ENCODE results near the gene ZNF195.
"Not testable (repeated sequence)": the region's sequence is repeated elsewhere in the genome, so short reads cannot be mapped to it uniquely, and the experiment has no call there.

The ZNF195 gene

GRCh38 chr11:3402181-3402860, 23.4 kb upstream of the ZNF195 start:
- not testable (repeated sequence) for DNase-seq

- DNase-seq, result not testable (repeated sequence)
These were observed 22.1 kb upstream of the ZNF195 start for GRCh38 chr11:3401052-3401451.

- DNase-seq, result not testable (repeated sequence)
These were observed 19.6 kb upstream of the ZNF195 start for GRCh38 chr11:3398509-3398908.

- DNase-seq, result not testable (repeated sequence)
These were observed 19.2 kb upstream of the ZNF195 start for GRCh38 chr11:3398106-3398505.

GRCh38 chr11:3397210-3397609, 18.3 kb upstream of the ZNF195 start:
- DNase-seq, result not testable (repeated sequence)

GRCh38 chr11:3395468-3395867, 16.5 kb upstream of the ZNF195 start:
- not testable (repeated sequence) for DNase-seq

GRCh38 chr11:3394956-3395355, 16.0 kb upstream of the ZNF195 start:
- DNase-seq, result not testable (repeated sequence)

- DNase-seq, result peak; percentile 58
These were observed 14.5 kb upstream of the ZNF195 start for GRCh38 chr11:3393450-3393849.

GRCh38 chr11:3382613-3383285, 3.8 kb upstream of the ZNF195 start:
- DNase-seq, result no peak

GRCh38 chr11:3381794-3382193, 2.8 kb upstream of the ZNF195 start:
- no peak for DNase-seq

- DNase-seq, result peak; percentile 49
These were observed 2.0 kb upstream of the ZNF195 start for GRCh38 chr11:3380706-3381545.

- DNase-seq, result no peak
These were observed 3.4 kb downstream of the ZNF195 start for GRCh38 chr11:3375552-3375951.

GRCh38 chr11:3370311-3370870, 8.6 kb downstream of the ZNF195 start:
- DNase-seq, result no peak

- DNase-seq, result no peak
These were observed 9.6 kb downstream of the ZNF195 start for GRCh38 chr11:3369366-3369765.

GRCh38 chr11:3368199-3368598, 10.7 kb downstream of the ZNF195 start:
- no peak for DNase-seq

- no peak for DNase-seq
These were observed 11.7 kb downstream of the ZNF195 start for GRCh38 chr11:3367221-3367620.

- DNase-seq, result no peak
These were observed 19.7 kb downstream of the ZNF195 start for GRCh38 chr11:3359092-3359824.

- DNase-seq, result no peak
These were observed 20.8 kb downstream of the ZNF195 start for GRCh38 chr11:3357994-3358676.

- no peak for DNase-seq
These were observed 21.6 kb downstream of the ZNF195 start for GRCh38 chr11:3357302-3357701.

- DNase-seq, result no peak
These were observed 22.1 kb downstream of the ZNF195 start for GRCh38 chr11:3356858-3357257.

- DNase-seq, result no peak
These were observed 25.9 kb downstream of the ZNF195 start for GRCh38 chr11:3353066-3353465.

GRCh38 chr11:3347127-3347526, 31.8 kb downstream of the ZNF195 start:
- no peak for DNase-seq

Measured in fibroblast of skin of scalp (primary cell).